Lung (tissue), 12 donors: Measurements from ENCODE around the gene SFRP5. TPM values are rescaled to one million over a fixed set of nuclear protein-coding genes. Genes with fewer than 3 reads are reported as not detected.

Experiments
- ATAC-seq: fragments of 200-7000 bp; cut with Tn5 transposase; one replicate; pipeline ENCODE4 v1.9.1; 2020; ENCODE audit warnings: moderate number of reproducible peaks; ENCODE audit not compliant: insufficient read depth, low FRiP score
- DNase-seq, 3 donors: peaks; one replicate each; pipeline ENCODE4 v3.0.0-alpha.2; 2013 to 2017
- H3K27ac ChIP-seq, 2 donors: one replicate each; pipeline ENCODE4 v1.5.1; 2013; ENCODE audit warnings: mild to moderate bottlenecking in 2 of 2, moderate library complexity in 2 of 2, control low read depth in 1 of 2, inconsistent platforms in 1 of 2, low read depth in 1 of 2, low read length in 1 of 2
- H3K27me3 ChIP-seq, 3 donors: one replicate each; pipeline ENCODE4 v1.5.1; 2013; ENCODE audit warnings: low read length in 2 of 3; ENCODE audit not compliant: control insufficient read depth in 3 of 3, insufficient read depth in 3 of 3
- H3K36me3 ChIP-seq, 4 donors: one replicate each; pipeline ENCODE4 v1.5.1; 2013; ENCODE audit warnings: low read length in 4 of 4, mild to moderate bottlenecking in 1 of 4, moderate library complexity in 1 of 4; ENCODE audit not compliant: control insufficient read depth in 4 of 4, insufficient read depth in 4 of 4
- H3K4me1 ChIP-seq, 5 donors: one replicate each; pipeline ENCODE4 v1.5.1; 2013; ENCODE audit warnings: low read length in 5 of 5, mild to moderate bottlenecking in 2 of 5, moderate library complexity in 1 of 5; ENCODE audit not compliant: control insufficient read depth in 5 of 5, insufficient read depth in 5 of 5
- H3K4me3 ChIP-seq: one replicate; pipeline ENCODE4 v1.5.1; 2013; ENCODE audit warnings: mild to moderate bottlenecking, control low read depth, moderate library complexity
- H3K9ac ChIP-seq, 2 donors: one replicate each; pipeline ENCODE4 v1.5.1; 2013; ENCODE audit warnings: low read length in 2 of 2, control low read depth in 1 of 2; ENCODE audit not compliant: insufficient read depth in 1 of 2
- H3K9me3 ChIP-seq, 4 donors: one replicate each; pipeline ENCODE4 v1.5.1; 2013; ENCODE audit warnings: low read length in 3 of 4, mild to moderate bottlenecking in 1 of 4, moderate library complexity in 1 of 4; ENCODE audit not compliant: control insufficient read depth in 4 of 4, insufficient read depth in 3 of 4
- WGBS, 2 donors: extraction: QIAGEN DNeasy Blood & Tissue Kit; methylation state at CpG; one replicate each; pipeline ENCODE4 v1.1.7; 2013; 5-methylcytosine and 5-hydroxymethylcytosine counted together
- polyA plus RNA-seq, 2 donors: library from polyadenylated mRNA; stranded (reverse); fragments of 200-250 nt; gene quantifications; one replicate each; pipeline ENCODE4 v1.2.1, GENCODE V29; 2013
- total RNA-seq, 2 donors: library from RNA; depleted of rRNA in 1 of 2; stranded (reverse); fragments of >200 nt in 1 of 2; gene quantifications; one replicate each; pipeline ENCODE4 v1.2.1, GENCODE V29; 2014 to 2021
- TF ChIP-seq, protein P1 (sequence below): IDR thresholded peaks from 2 replicates; pipeline ENCODE4 v1.5.1; 2012; ENCODE audit warnings: mild to moderate bottlenecking; ENCODE audit errors: control extremely low read depth, extremely low read depth
- donor health status: control.
- donor health status: control.
- donor health status: Bipolar disorder and iron deficiency.
- donor health status: healthy.
- donor health status: DM: yes; HTN: yes; CAD: no.

SFRP5 gene
- total and polyA plus RNA-seq, 4 donors: 0.44 to 12.8 (median 1.7) TPM

DNA sequence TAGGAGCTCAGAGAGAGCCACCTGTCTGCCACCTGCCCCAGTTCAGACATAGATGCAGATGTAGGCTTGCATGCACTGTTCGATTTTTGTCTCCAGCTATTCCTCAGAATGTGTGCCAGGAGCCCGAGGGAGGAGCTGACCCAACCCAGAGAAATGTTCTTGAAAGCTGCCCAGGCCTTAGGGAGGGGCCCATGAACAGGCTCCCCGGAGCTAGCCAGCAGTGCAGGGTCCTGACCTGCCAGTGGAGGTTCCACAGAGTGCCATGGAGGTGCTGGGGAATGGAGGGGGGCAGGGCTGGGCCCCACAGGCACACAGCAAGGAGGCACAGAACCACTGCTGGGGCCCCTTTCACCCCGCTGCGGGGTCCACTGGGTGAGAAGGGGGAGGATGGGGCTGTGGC, 29.6 kb upstream of the SFRP5 start:
- TF ChIP-seq, protein P1, sequence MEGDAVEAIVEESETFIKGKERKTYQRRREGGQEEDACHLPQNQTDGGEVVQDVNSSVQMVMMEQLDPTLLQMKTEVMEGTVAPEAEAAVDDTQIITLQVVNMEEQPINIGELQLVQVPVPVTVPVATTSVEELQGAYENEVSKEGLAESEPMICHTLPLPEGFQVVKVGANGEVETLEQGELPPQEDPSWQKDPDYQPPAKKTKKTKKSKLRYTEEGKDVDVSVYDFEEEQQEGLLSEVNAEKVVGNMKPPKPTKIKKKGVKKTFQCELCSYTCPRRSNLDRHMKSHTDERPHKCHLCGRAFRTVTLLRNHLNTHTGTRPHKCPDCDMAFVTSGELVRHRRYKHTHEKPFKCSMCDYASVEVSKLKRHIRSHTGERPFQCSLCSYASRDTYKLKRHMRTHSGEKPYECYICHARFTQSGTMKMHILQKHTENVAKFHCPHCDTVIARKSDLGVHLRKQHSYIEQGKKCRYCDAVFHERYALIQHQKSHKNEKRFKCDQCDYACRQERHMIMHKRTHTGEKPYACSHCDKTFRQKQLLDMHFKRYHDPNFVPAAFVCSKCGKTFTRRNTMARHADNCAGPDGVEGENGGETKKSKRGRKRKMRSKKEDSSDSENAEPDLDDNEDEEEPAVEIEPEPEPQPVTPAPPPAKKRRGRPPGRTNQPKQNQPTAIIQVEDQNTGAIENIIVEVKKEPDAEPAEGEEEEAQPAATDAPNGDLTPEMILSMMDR: no peak
- no peak overlapping the region for H3K27ac ChIP-seq
- WGBS, 2 donors: 65 to 79% methylated on average over 5 of the region's 5 CpGs
- no peak overlapping the region for H3K4me3 ChIP-seq
- H3K27me3 ChIP-seq: peaks cover 2 to 4% (median 2%) of the 10 kb centered on the region in 3 donors
- H3K4me1 ChIP-seq: no peaks in the 10 kb centered on the region
- DNase-seq: no peak
- no peaks in the 10 kb centered on the region for H3K36me3 ChIP-seq
- ATAC-seq: no peak
- H3K9me3 ChIP-seq: peaks cover 0 to 6% (median 5%) of the 10 kb centered on the region in 4 donors
- H3K9ac ChIP-seq: no peak overlapping the region

DNA sequence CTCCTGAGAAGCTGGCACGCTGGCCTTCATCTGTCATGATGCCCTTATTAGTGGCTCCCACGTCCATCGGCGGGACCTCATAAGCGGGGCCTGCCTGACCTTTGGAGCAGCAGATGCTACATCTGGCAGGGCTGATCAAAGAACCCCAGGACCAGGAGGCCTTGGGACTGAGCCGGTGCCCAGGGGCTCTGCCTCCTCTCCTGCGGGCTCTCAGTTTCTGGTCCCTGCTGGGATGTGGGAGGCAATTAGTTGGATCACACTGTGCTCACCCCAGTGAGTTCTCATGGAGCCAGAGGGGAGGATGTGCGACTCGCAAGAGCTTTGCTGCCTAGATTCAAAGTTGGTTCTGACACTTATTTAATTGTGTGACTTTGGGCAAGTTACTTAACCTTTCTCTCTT, 28.7 kb upstream of the SFRP5 start:
- H3K27me3 ChIP-seq: peaks cover 2 to 4% (median 3%) of the 10 kb centered on the region in 3 donors
- no peak overlapping the region for H3K9ac ChIP-seq
- no peak for DNase-seq
- H3K4me3 ChIP-seq: no peak overlapping the region
- H3K4me1 ChIP-seq: no peaks in the 10 kb centered on the region
- TF ChIP-seq, protein P1: no peak
- WGBS, 2 donors: 82 to 90% methylated on average over 9 of the region's 9 CpGs
- no peaks in the 10 kb centered on the region for H3K36me3 ChIP-seq
- no peak overlapping the region for H3K27ac ChIP-seq
- peaks cover 0 to 6% (median 5%) of the 10 kb centered on the region in 4 donors for H3K9me3 ChIP-seq
- no peak for ATAC-seq

DNA sequence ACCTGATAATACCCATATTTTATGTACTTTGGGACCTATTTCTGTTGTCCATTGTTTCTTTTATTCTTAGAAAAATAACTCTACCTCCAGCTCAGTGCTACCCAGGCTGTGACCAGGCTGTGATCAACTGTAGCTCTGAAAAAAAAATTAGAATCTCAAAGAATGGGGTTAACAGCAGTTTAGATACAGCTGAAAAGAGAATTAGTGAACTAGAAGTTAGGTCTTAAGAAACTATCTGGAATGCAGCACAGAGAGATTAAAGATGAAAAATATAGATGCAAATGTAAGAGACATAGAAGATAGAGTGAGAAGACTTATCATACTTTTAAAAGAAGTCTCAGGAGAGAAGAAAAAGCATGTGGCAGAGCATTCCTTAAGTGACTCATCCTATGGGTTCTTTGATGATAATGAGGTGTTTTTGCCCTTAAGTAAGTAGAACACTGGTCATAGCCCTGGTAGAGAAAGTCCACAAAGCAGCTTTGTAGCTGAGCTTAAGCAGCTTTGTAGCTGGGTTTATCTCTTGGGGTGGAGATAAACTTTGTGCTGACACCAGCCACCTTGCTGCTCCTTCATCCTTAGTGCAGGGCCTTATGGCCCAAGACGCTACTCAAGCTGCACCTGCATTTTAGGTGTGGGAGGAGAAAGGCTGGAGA, 27.3 kb upstream of the SFRP5 start:
- Histone ChIP-seq H3K36me3 (no peaks in the 10 kb centered on the region), H3K9me3 (peaks cover 0 to 6% (median 5%) of the 10 kb centered on the region in 4 donors), H3K27ac (no peak overlapping the region), H3K4me1 (no peaks in the 10 kb centered on the region), H3K27me3 (peaks cover 2 to 4% (median 3%) of the 10 kb centered on the region in 3 donors), H3K9ac (no peak overlapping the region), H3K4me3 (no peak overlapping the region)
- no peak for DNase-seq
- 90 to 91% methylated on average over 1 of the region's 1 CpG for WGBS, 2 donors
- TF ChIP-seq, protein P1: no peak
- no peak for ATAC-seq

DNA sequence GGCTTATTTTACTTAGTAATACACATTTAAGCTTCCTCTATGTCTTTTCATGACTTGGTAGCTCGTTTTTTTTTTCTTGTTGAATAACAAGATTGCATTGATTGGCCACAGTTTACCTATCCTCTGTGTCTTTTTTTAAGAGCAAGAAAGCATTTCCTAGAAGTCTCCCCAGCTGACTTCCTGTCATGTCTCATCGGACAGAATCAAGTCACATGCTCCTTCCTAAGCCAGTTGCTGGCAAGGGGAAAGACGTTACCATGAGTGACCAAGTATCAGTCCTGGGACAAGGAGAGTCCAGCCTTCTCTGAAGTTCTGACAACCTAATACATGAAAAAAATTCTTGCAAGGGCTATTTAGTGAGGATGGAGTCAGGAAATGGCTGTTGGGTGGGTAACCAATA, 24.9 kb upstream of the SFRP5 start:
- ATAC-seq: no peak
- H3K9ac ChIP-seq: no peak overlapping the region

More for the DNA sequence above, 24.9 kb upstream of the SFRP5 start:
- DNase-seq: no peak
- H3K27ac ChIP-seq: no peak overlapping the region
- peaks cover 0 to 6% (median 5%) of the 10 kb centered on the region in 4 donors for H3K9me3 ChIP-seq
- H3K4me1 ChIP-seq: no peaks in the 10 kb centered on the region
- TF ChIP-seq, protein P1: no peak
- H3K36me3 ChIP-seq: no peaks in the 10 kb centered on the region
- WGBS, 2 donors: 27 to 33% methylated on average over 3 of the region's 3 CpGs
- peaks cover 2 to 4% (median 3%) of the 10 kb centered on the region in 3 donors for H3K27me3 ChIP-seq
- H3K4me3 ChIP-seq: no peak overlapping the region
